IMR-90 (cell line): ENCODE results near the gene TMEM176B. TPM values are rescaled to one million over a fixed set of nuclear protein-coding genes. Genes with fewer than 3 reads are reported as not detected.

ENCODE experiments used
- ATAC-seq: fragments of 200-7000 bp; cut with Tn5 transposase; 2 replicates; pipeline ENCODE4 v1.9.1; 2020; ENCODE audit warnings: low read depth, mild to moderate bottlenecking, moderate library complexity
- BruUV-seq: library from RNA; stranded (reverse); fragments of 400-500 nt; replicated peaks from 2 replicates; lab custom pipeline; 2021; lab: Mats Ljungman, UMichigan
- CTCF ChIA-PET: fragments of 300-600 bp; formaldehyde crosslinking; extraction: SDS; loops from one replicate; lab custom pipeline; 2021; ENCODE audit warnings: antibody characterized with exemption; lab: Yijun Ruan, JAX
- POLR2A ChIA-PET: fragments of 300-600 bp; sonication (Branson Sonifier 250); formaldehyde crosslinking; loops from one replicate; lab custom pipeline; 2022; ENCODE audit warnings: antibody characterized with exemption; ENCODE audit not compliant: unreplicated experiment; lab: Charles Lee
- DNase-seq: peaks from one replicate; pipeline ENCODE4 v3.0.0; 2013
- H2AFZ ChIP-seq: replicated peaks from 2 replicates; pipeline ENCODE3; 2013; ENCODE audit warnings: low read length, mild to moderate bottlenecking; ENCODE audit not compliant: poor library complexity
- H2AK5ac ChIP-seq: 2 replicates; pipeline ENCODE4 v1.6.1; 2013; ENCODE audit warnings: low read depth, low read length, inconsistent platforms
- H2AK9ac ChIP-seq: replicated peaks from 2 replicates; pipeline ENCODE3; 2013; ENCODE audit warnings: mild to moderate bottlenecking, low read depth, low read length, moderate library complexity; ENCODE audit not compliant: poor library complexity
- H2BK120ac ChIP-seq: 2 replicates; pipeline ENCODE4 v1.6.1; 2013; ENCODE audit warnings: low read depth, low read length, inconsistent platforms
- H2BK15ac ChIP-seq: 3 replicates; pipeline ENCODE4 v1.6.1; 2013; ENCODE audit warnings: low read depth, low read length, inconsistent platforms
- H2BK20ac ChIP-seq: 2 replicates; pipeline ENCODE4 v1.6.1; 2013; ENCODE audit warnings: low read depth, mild to moderate bottlenecking, inconsistent platforms, low read length, moderate library complexity
- H2BK5ac ChIP-seq: 2 replicates; pipeline ENCODE4 v1.6.1; 2013; ENCODE audit warnings: mild to moderate bottlenecking, low read depth, low read length, inconsistent platforms; ENCODE audit not compliant: poor library complexity, severe bottlenecking
- H3K14ac ChIP-seq: replicated peaks from 2 replicates; pipeline ENCODE4 v1.6.1; 2013; ENCODE audit warnings: low read depth, low read length, inconsistent platforms
- H3K18ac ChIP-seq: 2 replicates; pipeline ENCODE4 v1.6.1; 2013; ENCODE audit warnings: low read depth, low read length, control low read depth
- H3K23ac ChIP-seq: 2 replicates; pipeline ENCODE4 v1.6.1; 2013; ENCODE audit warnings: low read depth, low read length, inconsistent platforms
- H3K27ac ChIP-seq: 2 replicates; pipeline ENCODE4 v1.5.1; 2013; ENCODE audit warnings: mild to moderate bottlenecking, control low read depth, low read length; ENCODE audit not compliant: insufficient read depth
- H3K27me3 ChIP-seq: 2 replicates; pipeline ENCODE4 v1.6.1; 2013; ENCODE audit warnings: low read length; ENCODE audit not compliant: control insufficient read depth, insufficient read depth
- H3K36me3 ChIP-seq: 2 replicates; pipeline ENCODE4 v1.6.1; 2013; ENCODE audit warnings: low read length, mixed read lengths; ENCODE audit not compliant: control insufficient read depth, insufficient read depth
- H3K4ac ChIP-seq: 2 replicates; pipeline ENCODE4 v1.6.1; 2013; ENCODE audit warnings: low read depth, low read length, inconsistent platforms
- H3K4me1 ChIP-seq: 2 replicates; pipeline ENCODE4 v1.6.1; 2013; ENCODE audit warnings: low read length, mixed read lengths; ENCODE audit not compliant: control insufficient read depth, insufficient read depth
- H3K4me2 ChIP-seq: 2 replicates; pipeline ENCODE4 v1.6.1; 2013; ENCODE audit warnings: low read depth, mild to moderate bottlenecking, control low read depth, low read length, moderate library complexity
- H3K4me3 ChIP-seq: 2 replicates; pipeline ENCODE4 v1.5.1; 2013; ENCODE audit warnings: low read depth, mild to moderate bottlenecking, control low read depth, low read length, moderate library complexity; ENCODE audit not compliant: insufficient read depth
- H3K56ac ChIP-seq: 2 replicates; pipeline ENCODE4 v1.6.1; 2013; ENCODE audit warnings: low read length, inconsistent platforms; ENCODE audit not compliant: insufficient read depth; ENCODE audit errors: extremely low read depth
- H3K79me1 ChIP-seq, 2 experiments: 2 replicates each; pipeline ENCODE4 v1.6.1; 2013; ENCODE audit warnings: low read length in 2 of 2, inconsistent platforms in 1 of 2, low read depth in 1 of 2
- H3K9ac ChIP-seq: 2 replicates; pipeline ENCODE4 v1.6.1; 2013; ENCODE audit warnings: low read depth, low read length, control low read depth
- H3K9me1 ChIP-seq: 2 replicates; pipeline ENCODE4 v1.6.1; 2013; ENCODE audit warnings: low read length, inconsistent platforms; ENCODE audit not compliant: insufficient read depth
- H3K9me3 ChIP-seq: 2 replicates; pipeline ENCODE4 v1.6.1; 2013; ENCODE audit warnings: low read length; ENCODE audit not compliant: control insufficient read depth, insufficient read depth
- H4K20me1 ChIP-seq: 2 replicates; pipeline ENCODE4 v1.6.1; 2013; ENCODE audit warnings: low read length, inconsistent platforms; ENCODE audit not compliant: insufficient read depth
- H4K5ac ChIP-seq: 2 replicates; pipeline ENCODE4 v1.6.1; 2013; ENCODE audit warnings: mild to moderate bottlenecking, low read depth, low read length, control low read depth
- H4K8ac ChIP-seq, 2 experiments: 2 replicates each; pipeline ENCODE4 v1.6.1; 2013; ENCODE audit warnings: low read depth in 2 of 2, low read length in 2 of 2, control low read depth in 1 of 2, inconsistent platforms in 1 of 2
- H4K91ac ChIP-seq: 2 replicates; pipeline ENCODE4 v1.6.1; 2013; ENCODE audit warnings: low read depth, low read length, inconsistent platforms; ENCODE audit not compliant: insufficient read depth
- BHLHE40 ChIP-seq: fragments of 150-350 bp; IDR thresholded peaks from 2 replicates; pipeline ENCODE4 v1.6.1; 2016; ENCODE audit warnings: mild to moderate bottlenecking, low read depth, low read length
- CEBPB ChIP-seq: IDR thresholded peaks from 2 replicates; pipeline ENCODE4 v1.6.1; 2012; ENCODE audit warnings: low read depth, low read length, improper control_type of control experiment
- CHD1 ChIP-seq: IDR thresholded peaks from 2 replicates; pipeline ENCODE4 v1.6.1; 2012; ENCODE audit warnings: low read depth, low read length, improper control_type of control experiment
- FOS ChIP-seq: fragments of 150-350 bp; IDR thresholded peaks from 2 replicates; pipeline ENCODE4 v1.6.1; 2016; ENCODE audit warnings: low read depth, low read length
- MAFK ChIP-seq: IDR thresholded peaks from 2 replicates; pipeline ENCODE4 v1.6.1; 2012; ENCODE audit warnings: low read depth, low read length, improper control_type of control experiment
- MXI1 ChIP-seq: IDR thresholded peaks from 2 replicates; pipeline ENCODE4 v1.6.1; 2012; ENCODE audit warnings: low read depth, mild to moderate bottlenecking, low read length, moderate library complexity, borderline replicate concordance
- RAD21 ChIP-seq: IDR thresholded peaks from 2 replicates; pipeline ENCODE4 v1.6.1; 2012; ENCODE audit warnings: low read length, improper control_type of control experiment
- RCOR1 ChIP-seq: IDR thresholded peaks from 2 replicates; pipeline ENCODE4 v1.6.1; 2012; ENCODE audit warnings: mild to moderate bottlenecking, low read length, improper control_type of control experiment; ENCODE audit not compliant: insufficient replicate concordance
- RFX5 ChIP-seq: IDR thresholded peaks from 2 replicates; pipeline ENCODE4 v1.8.0; 2012; ENCODE audit warnings: low read depth, mild to moderate bottlenecking, low read length, moderate library complexity
- USF2 ChIP-seq: fragments of 150-350 bp; IDR thresholded peaks from 2 replicates; pipeline ENCODE4 v1.6.1; 2017; ENCODE audit warnings: mild to moderate bottlenecking, antibody characterized with exemption, low read length, low read depth
- WGBS, 2 experiments: methylation state at CpG; one replicate each; pipeline versions ENCODE4 v1.1.5 to v1.1.7; 2013; ENCODE audit warnings: missing lambda C conversion rate in 2 of 2; ENCODE audit not compliant: insufficient read length in 1 of 2; ENCODE audit errors: extremely low coverage in 2 of 2; 5-methylcytosine and 5-hydroxymethylcytosine counted together
- dilution Hi-C: fragments of 300-500 bp; cut with HindIII; formaldehyde crosslinking; loops from one replicate; pipeline ENCODE4 v1.14.3; 2018; ENCODE audit warnings: low sequenced_read_pairs; ENCODE audit not compliant: unreplicated experiment
- in situ Hi-C: fragments of 300-500 bp; cut with MboI; formaldehyde crosslinking; loops from 3 replicates; pipeline ENCODE4 v1.14.3; 2019; ENCODE audit warnings: low sequenced_read_pairs, inconsistent platforms, mixed read lengths
- intact Hi-C: fragments of 100-400 bp; cut with micrococcal nuclease; formaldehyde crosslinking; loops from 2 replicates; pipeline ENCODE4 v1.10.0; 2022
- polyA plus RNA-seq, 3 experiments: library from polyadenylated mRNA; depleted of rRNA; stranded (reverse); fragments of >200 nt; gene quantifications; 2 replicates each; pipeline ENCODE4 v1.2.3, GENCODE V29; 2012; ENCODE audit warnings: low replicate concordance in 1 of 3
- total RNA-seq: library from RNA; depleted of rRNA; stranded (reverse); fragments of >200 nt; gene quantifications from 2 replicates; pipeline ENCODE4 v1.2.3, GENCODE V29; 2012

The TMEM176B gene
- total and polyA plus RNA-seq, 2 of the 4 experiments (the other 2 are of a cell fraction), result not detected

GRCh38 chr7:150835702-150836280 is 35.6 kb upstream of the TMEM176B start:
- Histone ChIP-seq H3K18ac (no peak overlapping the region), H2AFZ (no peak overlapping the region), H3K9me3 (no peaks in the 10 kb centered on the region), H4K5ac (no peak overlapping the region), H3K4me3 (no peak overlapping the region), H3K36me3 (no peaks in the 10 kb centered on the region), H3K9me1 (no peaks in the 10 kb centered on the region), H2BK120ac (no peak overlapping the region), H3K4me1 (no peaks in the 10 kb centered on the region; the same call in 1 of the 2 replicates), H3K27me3 (no peaks in the 10 kb centered on the region; the same call in 1 of the 2 replicates), H3K56ac (no peak overlapping the region), H2BK15ac (no peak overlapping the region), H3K27ac (no peak overlapping the region), H4K20me1 (no peaks in the 10 kb centered on the region), H3K79me1 (no peaks in the 10 kb centered on the region), H2AK5ac (no peak overlapping the region), H3K23ac (no peak overlapping the region), H3K14ac (no peak overlapping the region), H2AK9ac (no peak overlapping the region), H3K9ac (no peak overlapping the region), H2BK20ac (no peak overlapping the region), H3K4me2 (no peak overlapping the region), H4K8ac (no peak overlapping the region), H3K4ac (no peak overlapping the region), H2BK5ac (no peak overlapping the region), H4K91ac (no peak overlapping the region)
- no TSS peak for BruUV-seq
- TF ChIP-seq FOS (no peak), MXI1 (no peak), RCOR1 (no peak), CHD1 (no peak), RFX5 (no peak), BHLHE40 (no peak), USF2 (no peak), RAD21 (no peak), MAFK (no peak), CEBPB (no peak)
- DNase-seq (no peak), ATAC-seq (no peak)
- CTCF ChIA-PET, result interaction anchor here (0.6 kb wide), 1 partner anchor 459 kb away, joined by 3 read pairs; no protein-coding TSS in a partner anchor
- POLR2A ChIA-PET, result no interaction called here
- dilution Hi-C loops (no loop called here), in situ Hi-C loops (no loop called here), intact Hi-C loops (no loop called here)
- 42% methylated on average over 3 of the region's 6 CpGs; no CpG with 5 or more reads in 1 of the 2 experiments for WGBS, 2 experiments
